Peyer's patch (tissue), 4 donors: ENCODE measurements around the gene SUB1.
"Not testable (repeated sequence)": the region's sequence is repeated elsewhere in the genome, so short reads cannot be mapped to it uniquely, and the experiment has no call there.

ENCODE experiments used
- CTCF ChIP-seq, 6 experiments: fragments of 450-650 bp in 4 of 6; fragments of 200-600 bp in 2 of 6; sonication (generic) in 1 of 6; IDR thresholded peaks; one replicate each; pipeline ENCODE4 v1.5.1; 2017 to 2019; ENCODE audit warnings: antibody characterized with exemption in 6 of 6, mild to moderate bottlenecking in 3 of 6, moderate library complexity in 1 of 6
- POLR2A ChIP-seq, 2 donors: fragments of 450-650 bp; IDR thresholded peaks; one replicate each; pipeline ENCODE4 v1.5.1; 2017; ENCODE audit warnings: antibody characterized with exemption in 2 of 2, mild to moderate bottlenecking in 2 of 2, moderate library complexity in 2 of 2

DNA sequence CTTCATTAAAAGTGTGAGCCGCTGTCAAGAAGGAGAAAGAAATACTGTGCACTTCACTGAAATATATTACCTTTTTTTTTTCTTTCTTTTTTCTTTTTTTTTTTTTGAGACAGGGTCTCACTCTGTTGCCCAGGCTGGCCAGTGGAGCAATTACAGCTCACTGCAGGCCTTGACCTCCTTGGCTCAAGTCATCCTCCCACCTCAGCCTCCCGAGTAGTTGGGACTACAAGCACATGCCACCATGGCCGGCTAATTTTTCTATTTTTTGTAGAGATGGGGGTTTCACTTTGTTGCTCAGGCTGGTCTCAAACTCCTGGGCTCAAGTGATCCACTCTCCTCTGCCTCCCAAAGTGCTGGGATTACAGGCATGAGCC is 11.9 kb upstream of the SUB1 start:
- not testable (repeated sequence) for TF ChIP-seq CTCF, POLR2A (IDR thresholded peaks at IDR 0.05)
